GM12878 (cell line): Measurements from ENCODE around the gene CYP2S1. TPM values are rescaled to one million over a fixed set of nuclear protein-coding genes. Genes with fewer than 3 reads are reported as not detected.
"Not testable (repeated sequence)": the region's sequence is repeated elsewhere in the genome, so short reads cannot be mapped to it uniquely, and the experiment has no call there.

Experiments used
- ATAC-seq: fragments of 200-7000 bp; cut with Tn5 transposase; 3 replicates; pipeline ENCODE4 v1.9.1; 2020; ENCODE audit warnings: mild to moderate bottlenecking, moderate library complexity
- BruUV-seq: library from RNA; stranded (reverse); fragments of 400-500 nt; replicated peaks from 2 replicates; lab custom pipeline; 2021; lab: Mats Ljungman, UMichigan
- CTCF ChIA-PET: fragments of 300-600 bp; sonication (Branson Sonifier 250); formaldehyde crosslinking; extraction: SDS; loops from one replicate; lab custom pipeline; 2021; ENCODE audit warnings: inconsistent platforms; lab: Yijun Ruan, JAX
- POLR2A ChIA-PET: fragments of 350-600 bp; formaldehyde crosslinking; extraction: SDS; loops from one replicate; lab custom pipeline; 2021; ENCODE audit warnings: inconsistent platforms; lab: Charles Lee
- RAD21 ChIA-PET: fragments of 300-600 bp; sonication (Branson Sonifier 250); formaldehyde crosslinking; loops from one replicate; lab custom pipeline; 2023; ENCODE audit warnings: antibody characterized with exemption; ENCODE audit not compliant: unreplicated experiment; lab: Charles Lee
- SMC1A ChIA-PET: fragments of 300-600 bp; sonication (Branson Sonifier 250); formaldehyde crosslinking; loops from one replicate; lab custom pipeline; 2023; ENCODE audit not compliant: unreplicated experiment, uncharacterized antibody; lab: Charles Lee
- DNase-seq: peaks from one replicate; pipeline ENCODE4 v3.0.0-alpha.2; 2011; ENCODE audit warnings: low read depth, low spot score
- FAIRE-seq: peaks from 3 replicates; lab custom pipeline; 2011; peaks lifted over from hg19 to GRCh38; lab: Jason Lieb, UNC
- H2AFZ ChIP-seq: 2 replicates; pipeline ENCODE4 v1.6.0; 2011; ENCODE audit warnings: low read depth, low read length, control low read depth; ENCODE audit not compliant: control insufficient read depth
- H3K27ac ChIP-seq: 2 replicates; pipeline ENCODE4 v1.5.1; 2011; ENCODE audit warnings: control low read depth; ENCODE audit not compliant: control insufficient read depth, insufficient read depth
- H3K27me3 ChIP-seq, 2 experiments: replicated peaks in 1 of 2; 2 replicates each; pipeline versions ENCODE4 v1.6.0 to v1.6.1; 2011; ENCODE audit warnings: low read length in 1 of 2; ENCODE audit not compliant: control insufficient read depth in 2 of 2, insufficient read depth in 2 of 2
- H3K36me3 ChIP-seq, 2 experiments: 2 replicates each; pipeline ENCODE4 v1.5.1; 2011; ENCODE audit warnings: low read length in 1 of 2; ENCODE audit not compliant: control insufficient read depth in 2 of 2, insufficient read depth in 2 of 2
- H3K4me1 ChIP-seq: 2 replicates; pipeline ENCODE4 v1.6.1; 2011; ENCODE audit warnings: mild to moderate bottlenecking, low read length, moderate library complexity, mixed read lengths; ENCODE audit not compliant: control insufficient read depth, insufficient read depth
- H3K4me2 ChIP-seq: 2 replicates; pipeline ENCODE4 v1.6.0; 2011; ENCODE audit warnings: control low read depth; ENCODE audit not compliant: control insufficient read depth, insufficient read depth
- H3K4me3 ChIP-seq: fragments of 200-600 bp; sonication (generic); 2 replicates; pipeline ENCODE4 v1.5.1; 2016
- H3K79me2 ChIP-seq: 2 replicates; pipeline ENCODE4 v1.6.0; 2011; ENCODE audit warnings: low read length; ENCODE audit not compliant: control insufficient read depth, insufficient read depth
- H3K9ac ChIP-seq: 2 replicates; pipeline ENCODE4 v1.8.0; 2011; ENCODE audit warnings: low read length, control low read depth, mixed read lengths; ENCODE audit not compliant: control insufficient read depth, insufficient read depth
- H3K9me3 ChIP-seq: replicated peaks from 3 replicates; pipeline ENCODE4 v1.5.1; 2011; ENCODE audit warnings: mild to moderate bottlenecking, low read length; ENCODE audit not compliant: control insufficient read depth, insufficient read depth
- H4K20me1 ChIP-seq: 2 replicates; pipeline ENCODE4 v1.6.0; 2011; ENCODE audit not compliant: control insufficient read depth, insufficient read depth
- NBN ChIP-seq: fragments of 450-650 bp; IDR thresholded peaks from 2 replicates; pipeline ENCODE4 v1.6.1; 2016
- NR2F1 ChIP-seq: fragments of 450-650 bp; conservative IDR thresholded peaks from 2 replicates; pipeline ENCODE4 v1.6.1; 2017; ENCODE audit warnings: mild to moderate bottlenecking
- POU2F2 ChIP-seq: IDR thresholded peaks from 3 replicates; pipeline ENCODE4 v1.6.1; 2011; ENCODE audit warnings: low read depth, mild to moderate bottlenecking, low read length, borderline replicate concordance
- RAD21 ChIP-seq: IDR thresholded peaks from 2 replicates; pipeline ENCODE4 v1.6.1; 2011; ENCODE audit warnings: mild to moderate bottlenecking, low read depth, low read length, moderate library complexity; ENCODE audit not compliant: insufficient read depth
- SMARCA5 ChIP-seq: fragments of 450-650 bp; IDR thresholded peaks from 2 replicates; pipeline ENCODE4 v1.6.1; 2017; ENCODE audit warnings: mild to moderate bottlenecking
- SMC3 ChIP-seq: IDR thresholded peaks from 2 replicates; pipeline ENCODE4 v1.6.1; 2011; ENCODE audit warnings: low read length, improper control_type of control experiment, borderline replicate concordance
- YY1 ChIP-seq: IDR thresholded peaks from 2 replicates; pipeline ENCODE4 v1.6.1; 2011; ENCODE audit warnings: low read depth, mild to moderate bottlenecking, low read length
- ZZZ3 ChIP-seq: IDR thresholded peaks from 2 replicates; pipeline ENCODE4 v1.6.1; 2011; ENCODE audit warnings: low read depth; ENCODE audit not compliant: control insufficient read depth, insufficient read length
- WGBS: methylation state at CpG from one replicate; pipeline ENCODE4 v1.1.6; 2016; ENCODE audit warnings: low lambda C conversion rate; ENCODE audit not compliant: insufficient replicate concordance, insufficient coverage; ENCODE audit errors: missing lambda C conversion rate; 5-methylcytosine and 5-hydroxymethylcytosine counted together
- in situ Hi-C: fragments of 300-500 bp; cut with MboI; formaldehyde crosslinking; loops from 9 replicates; pipeline ENCODE4 v1.14.3; 2018; ENCODE audit warnings: mixed read lengths
- intact Hi-C: fragments of 100-400 bp; cut with micrococcal nuclease; formaldehyde crosslinking; loops from one replicate; pipeline ENCODE4 v1.14.2; 2022; ENCODE audit not compliant: unreplicated experiment
- polyA plus RNA-seq, 11 experiments: library from polyadenylated mRNA; depleted of rRNA in 4 of 11; unstranded in 6 of 11; stranded (reverse) in 5 of 11; fragments of >200 nt; fragmentation: Nextera tagmentation in 4 of 11; fragmentation: Illumina TruSeq in 1 of 11; extraction: Ambion mirVana in 4 of 11; extraction: Trizol in 1 of 11; gene quantifications; 1 replicate in 1 of 11; 2 replicates in 10 of 11; pipeline versions ENCODE4 v1.2.1 to v1.2.3, GENCODE V29; 2011 to 2016; ENCODE audit warnings: inconsistent platforms in 2 of 11, missing spikeins in 2 of 11, low read depth in 1 of 11
- total RNA-seq, 4 experiments: library from RNA; depleted of rRNA in 3 of 4; stranded (reverse); fragments of >200 nt in 3 of 4; fragmentation: Illumina TruSeq in 1 of 4; extraction: Trizol in 1 of 4; gene quantifications; 2 replicates each; pipeline versions ENCODE4 v1.2.1 to v1.2.3, GENCODE V29; 2013 to 2021
- TF ChIP-seq, protein P1 (sequence below), 3 experiments: IDR thresholded peaks in 2 of 3; conservative IDR thresholded peaks in 1 of 3; 2 replicates each; pipeline ENCODE4 v1.5.1; 2011; ENCODE audit warnings: low read depth in 3 of 3, low read length in 3 of 3, mild to moderate bottlenecking in 3 of 3, control low read depth in 2 of 3, moderate library complexity in 2 of 3, inconsistent platforms in 1 of 3, mixed read lengths in 1 of 3; ENCODE audit not compliant: control insufficient read depth in 2 of 3, insufficient read depth in 1 of 3; ENCODE audit errors: extremely low read depth in 1 of 3

CYP2S1 gene
- total and polyA plus RNA-seq, 10 of the 15 experiments (the other 5 are each of a cell fraction or from before 2014, with no cell fraction given), result 0.03 to 0.28 (median 0.12) TPM; not detected in 2

DNA sequence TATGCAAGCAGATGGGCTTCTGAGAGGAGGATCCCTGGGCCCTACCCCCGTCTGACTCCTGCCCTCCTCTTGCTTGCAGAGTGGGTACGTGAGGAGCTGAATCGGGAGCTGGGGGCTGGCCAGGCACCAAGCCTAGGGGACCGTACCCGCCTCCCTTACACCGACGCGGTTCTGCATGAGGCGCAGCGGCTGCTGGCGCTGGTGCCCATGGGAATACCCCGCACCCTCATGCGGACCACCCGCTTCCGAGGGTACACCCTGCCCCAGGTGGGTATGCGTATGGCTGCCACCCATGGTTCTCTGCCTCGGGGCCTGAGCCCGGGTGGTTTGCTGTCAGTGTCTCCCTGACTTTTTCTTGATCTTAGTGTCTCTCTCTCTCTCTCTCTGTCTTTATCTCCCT, 10.4 kb downstream of the CYP2S1 start (continued):
- no peak for TF ChIP-seq ZZZ3

GRCh38 chr19:41204338-41204737, 11.3 kb downstream of the CYP2S1 start:
- BruUV-seq, H3K4me3 ChIP-seq, H3K4me1 ChIP-seq, H3K27ac ChIP-seq, H2AFZ ChIP-seq, H3K9me3 ChIP-seq, H3K27me3 ChIP-seq, H3K36me3 ChIP-seq, H3K9ac ChIP-seq, H3K4me2 ChIP-seq, H4K20me1 ChIP-seq, H3K79me2 ChIP-seq: not testable (repeated sequence)
- RAD21 ChIA-PET, result interaction anchor here (0.5 to 2.2 kb wide), 17 partner anchors 54 to 1327 kb away, joined by 3 to 26 read pairs (median 5); partner anchors contain the start of genes DMAC2 and TGFB1
- intact Hi-C loops (loop anchor here (1.0 to 5.0 kb wide), 3 partner anchors 58 to 233 kb away; partner anchors contain the start of gene DMAC2), in situ Hi-C loops (loop anchor here (5.0 kb wide), 2 partner anchors 58 to 108 kb away; partner anchors contain the start of genes CCDC97 and HNRNPUL1)
- TF ChIP-seq, protein P1, sequence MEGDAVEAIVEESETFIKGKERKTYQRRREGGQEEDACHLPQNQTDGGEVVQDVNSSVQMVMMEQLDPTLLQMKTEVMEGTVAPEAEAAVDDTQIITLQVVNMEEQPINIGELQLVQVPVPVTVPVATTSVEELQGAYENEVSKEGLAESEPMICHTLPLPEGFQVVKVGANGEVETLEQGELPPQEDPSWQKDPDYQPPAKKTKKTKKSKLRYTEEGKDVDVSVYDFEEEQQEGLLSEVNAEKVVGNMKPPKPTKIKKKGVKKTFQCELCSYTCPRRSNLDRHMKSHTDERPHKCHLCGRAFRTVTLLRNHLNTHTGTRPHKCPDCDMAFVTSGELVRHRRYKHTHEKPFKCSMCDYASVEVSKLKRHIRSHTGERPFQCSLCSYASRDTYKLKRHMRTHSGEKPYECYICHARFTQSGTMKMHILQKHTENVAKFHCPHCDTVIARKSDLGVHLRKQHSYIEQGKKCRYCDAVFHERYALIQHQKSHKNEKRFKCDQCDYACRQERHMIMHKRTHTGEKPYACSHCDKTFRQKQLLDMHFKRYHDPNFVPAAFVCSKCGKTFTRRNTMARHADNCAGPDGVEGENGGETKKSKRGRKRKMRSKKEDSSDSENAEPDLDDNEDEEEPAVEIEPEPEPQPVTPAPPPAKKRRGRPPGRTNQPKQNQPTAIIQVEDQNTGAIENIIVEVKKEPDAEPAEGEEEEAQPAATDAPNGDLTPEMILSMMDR (IDR thresholded peaks at IDR 0.05 in 2 of 3, conservative IDR thresholded peaks at IDR 0.05 in 1 of 3; ENCODE audit: control insufficient read depth in 2 of 3, extremely low read depth in 1 of 3, insufficient read depth in 1 of 3, low read depth in 3 of 3, low read length in 3 of 3), result peak; percentile 89 to 96 (median 89)
- TF ChIP-seq RAD21 (peak; percentile 96), NBN (0 out of 2 replicates have a peak, but pooled peaks have one; percentile 19), SMC3 (peak; percentile 85), SMARCA5 (0 out of 2 replicates have a peak, but pooled peaks have one; percentile 26), NR2F1 (peak; percentile 40; the same call in 1 of the 2 replicates), POU2F2 (peak; percentile 66; the same call in 1 of the 3 replicates), YY1 (peak; percentile 69; the same call in 1 of the 2 replicates)
- CTCF ChIA-PET, result interaction anchor here (0.6 to 6.0 kb wide), 25 partner anchors 9 to 1747 kb away, joined by 3 to 90 read pairs (median 3); partner anchors contain the start of genes B9D2 and HNRNPUL1
- peak; percentile 86 for FAIRE-seq
- 14% methylated on average over 4 of the region's 7 CpGs for WGBS
- peak; percentile 99 for ATAC-seq
- SMC1A ChIA-PET, result interaction anchor here (0.9 to 3.5 kb wide), 11 partner anchors 25 to 366 kb away, joined by 3 to 32 read pairs (median 3); partner anchors contain the start of genes CCDC97, DMAC2 and HNRNPUL1
- DNase-seq, result peak; percentile 37
- POLR2A ChIA-PET, result interaction anchor here (0.7 to 1.0 kb wide), 6 partner anchors 54 to 146 kb away, joined by 3 to 7 read pairs (median 4); no protein-coding TSS in a partner anchor
